Measurements from ENCODE around the gene RPL13A. TPM values are rescaled to one million over a fixed set of nuclear protein-coding genes. Genes with fewer than 3 reads are reported as not detected.
A peak's percentile ranks its signal among the peaks of the same experiment; 100 is the strongest.

The RPL13A gene
- total and polyA plus RNA-seq, 2 experiments from 2014 or later = 2,105 to 2,412 TPM

GRCh38 chr19:49441210-49441959, 46.0 kb upstream of the RPL13A start, which contains the start of gene SLC17A7:
SLC17A7 (minus strand) TSS chr19:49441527; CDS start chr19:49441379, 148 bp downstream.
- no peaks in the 10 kb centered on the region for H3K79me2 ChIP-seq (replicated peaks; ENCODE audit: insufficient read depth)
- H3K4me2 ChIP-seq = peak within 1 kb of the TSS; percentile 94
- Mint-ChIP-seq H3K9me3 (peaks cover 5% of the 10 kb centered on the region; the same call in 2 of the 3 replicates), H3K27me3 (ENCODE audit: insufficient read depth, low read depth, poor library complexity) (peaks cover 80% of the 10 kb centered on the region), H3K27ac (peak within 1 kb of the TSS; percentile 32), H3K4me3 (peak within 1 kb of the TSS; percentile 71), H3K4me1 (peaks cover 26% of the 10 kb centered on the region), H3K36me3 (ENCODE audit: low read depth) (peaks cover 6% of the 10 kb centered on the region; the same call in 2 of the 3 replicates)
- ATAC-seq = peak; percentile 10
- DNase-seq (ENCODE audit: low spot score) = peak; percentile 90
- H4K20me1 ChIP-seq (replicated peaks; ENCODE audit: insufficient read depth) = no peaks in the 10 kb centered on the region
- H3K27ac ChIP-seq (ENCODE audit: low read depth) = peak within 1 kb of the TSS; percentile 76; the same call in 1 of the 2 replicates
- peaks cover 18% of the 10 kb centered on the region for H3K4me1 ChIP-seq (ENCODE audit: insufficient read depth)
- no peaks in the 10 kb centered on the region for H3K36me3 ChIP-seq (ENCODE audit: insufficient read depth)
- no peaks in the 10 kb centered on the region for H3K9me2 ChIP-seq (ENCODE audit: insufficient read depth)
- H2AFZ ChIP-seq = peak within 1 kb of the TSS; percentile 90
- H3F3A ChIP-seq (replicated peaks; ENCODE audit: low read depth) = peaks cover 16% of the 10 kb centered on the region
- H3K27me3 ChIP-seq (ENCODE audit: insufficient read depth) = peaks cover 55% of the 10 kb centered on the region
- peak within 1 kb of the TSS; percentile 61 for H3K4me3 ChIP-seq
- TF ChIP-seq EZH2 (IDR thresholded peaks at IDR 0.05; ENCODE audit: low read depth, unreplicated experiment) (no peak), STAT1 (IDR thresholded peaks at IDR 0.05; ENCODE audit: unreplicated experiment) (no peak), ZNF114 (CRISPR knock-in tag; IDR thresholded peaks at IDR 0.05) (no peak), REST (IDR thresholded peaks at IDR 0.05; ENCODE audit: unreplicated experiment) (no peak), ETS1 (IDR thresholded peaks at IDR 0.05) (no peak)

GRCh38 chr19:49441960-49442350, 45.5 kb upstream of the RPL13A start:
- peak overlapping the region; percentile 61 for H3K4me3 ChIP-seq
- DNase-seq (ENCODE audit: low spot score) (no peak), ATAC-seq (no peak)
- Mint-ChIP-seq H3K9me3 (peaks cover 5% of the 10 kb centered on the region; the same call in 2 of the 3 replicates), H3K4me3 (peak overlapping the region; percentile 66), H3K36me3 (ENCODE audit: low read depth) (peaks cover 11% of the 10 kb centered on the region; the same call in 2 of the 3 replicates), H3K27me3 (ENCODE audit: insufficient read depth, low read depth, poor library complexity) (peaks cover 75% of the 10 kb centered on the region), H3K27ac (no peak overlapping the region), H3K4me1 (peaks cover 21% of the 10 kb centered on the region)
- H3K27ac ChIP-seq (ENCODE audit: low read depth) = peak overlapping the region; percentile 76; the same call in 1 of the 2 replicates
- no peaks in the 10 kb centered on the region for H3K79me2 ChIP-seq (replicated peaks; ENCODE audit: insufficient read depth)
- no peak for TF ChIP-seq NANOG (IDR thresholded peaks at IDR 0.05; ENCODE audit: borderline replicate concordance)
- peak overlapping the region; percentile 90 for H2AFZ ChIP-seq
- peaks cover 13% of the 10 kb centered on the region for H3K4me1 ChIP-seq (ENCODE audit: insufficient read depth)
- peaks cover 50% of the 10 kb centered on the region for H3K27me3 ChIP-seq (ENCODE audit: insufficient read depth)
- peaks cover 16% of the 10 kb centered on the region for H3F3A ChIP-seq (replicated peaks; ENCODE audit: low read depth)
- no peaks in the 10 kb centered on the region for H3K9me2 ChIP-seq (ENCODE audit: insufficient read depth)
- H3K4me2 ChIP-seq = peak overlapping the region; percentile 94
- no peaks in the 10 kb centered on the region for H4K20me1 ChIP-seq (replicated peaks; ENCODE audit: insufficient read depth)
- no peaks in the 10 kb centered on the region; the same call in 1 of the 2 replicates for H3K36me3 ChIP-seq (ENCODE audit: insufficient read depth)

Data from GM23338 (cell line).